ENCODE measurements around the gene GLCCI1. TPM values are rescaled to one million over a fixed set of nuclear protein-coding genes. Genes with fewer than 3 reads are reported as not detected.

The GLCCI1 gene
- total RNA-seq, 6 donors from 2014 or later: 27.4 to 240 (median 46.6) TPM

- Histone ChIP-seq H3K27ac (no peak overlapping the region), H3K36me3 (peaks cover 0 to 4% (median 0%) of the 10 kb centered on the region in 4 donors), H3K4me1 (no peaks in the 10 kb centered on the region), H3K9me3 (no peaks in the 10 kb centered on the region), H3K27me3 (no peaks in the 10 kb centered on the region), H3K4me3 (no peak overlapping the region)
- ATAC-seq (ENCODE audit: low FRiP score in 2 of 2) (no peak), DNase-seq (no peak)
- TF ChIP-seq CTCF (IDR thresholded peaks at IDR 0.05) (no peak), EP300 (IDR thresholded peaks at IDR 0.05) (no peak), POLR2A (IDR thresholded peaks at IDR 0.05) (no peak), POLR2AphosphoS5 (IDR thresholded peaks at IDR 0.05) (no peak)
- 89% methylated on average over 1 of the region's 2 CpGs; no CpG with 5 or more reads in 1 of the 2 donors for WGBS, 2 donors
Observed at GRCh38 chr7:8112685-8113084, 144.1 kb downstream of the GLCCI1 start.

- H3K27ac ChIP-seq: no peak overlapping the region
- no peaks in the 10 kb centered on the region for H3K27me3 ChIP-seq
- no peaks in the 10 kb centered on the region for H3K9me3 ChIP-seq
- ATAC-seq (ENCODE audit: low FRiP score in 2 of 2) (no peak), DNase-seq (no peak)
- H3K4me3 ChIP-seq: no peak overlapping the region
- TF ChIP-seq EP300 (IDR thresholded peaks at IDR 0.05) (no peak), CTCF (IDR thresholded peaks at IDR 0.05) (no peak), POLR2AphosphoS5 (IDR thresholded peaks at IDR 0.05) (no peak), POLR2A (IDR thresholded peaks at IDR 0.05) (no peak)
- no peaks in the 10 kb centered on the region for H3K4me1 ChIP-seq
- WGBS, 2 donors: 96% methylated on average over 3 of the region's 3 CpGs
- peaks cover 0 to 4% (median 0%) of the 10 kb centered on the region in 4 donors for H3K36me3 ChIP-seq
Observed at GRCh38 chr7:8113184-8113583, 144.6 kb downstream of the GLCCI1 start.

GRCh38 chr7:8114175-8114574 lies 145.6 kb downstream of the GLCCI1 start:
- no peak for ATAC-seq (ENCODE audit: low FRiP score in 2 of 2)
- Histone ChIP-seq H3K27me3 (no peaks in the 10 kb centered on the region), H3K4me1 (no peaks in the 10 kb centered on the region), H3K4me3 (no peak overlapping the region), H3K9me3 (no peaks in the 10 kb centered on the region), H3K27ac (no peak overlapping the region), H3K36me3 (peaks cover 0 to 7% (median 1%) of the 10 kb centered on the region in 4 donors)
- WGBS, 2 donors: 81 to 86% methylated on average over 4 of the region's 4 CpGs
- TF ChIP-seq POLR2AphosphoS5 (IDR thresholded peaks at IDR 0.05) (no peak), EP300 (IDR thresholded peaks at IDR 0.05) (no peak), POLR2A (IDR thresholded peaks at IDR 0.05) (no peak), CTCF (IDR thresholded peaks at IDR 0.05) (no peak)
- no peak for DNase-seq

GRCh38 chr7:8115547-8116402 lies 147.2 kb downstream of the GLCCI1 start:
- Histone ChIP-seq H3K27me3 (no peaks in the 10 kb centered on the region), H3K36me3 (peaks cover 0 to 14% (median 3%) of the 10 kb centered on the region in 4 donors), H3K27ac (no peak overlapping the region), H3K4me3 (no peak overlapping the region), H3K9me3 (no peaks in the 10 kb centered on the region), H3K4me1 (no peaks in the 10 kb centered on the region)
- TF ChIP-seq CTCF (IDR thresholded peaks at IDR 0.05) (no peak), POLR2A (IDR thresholded peaks at IDR 0.05) (no peak)
- DNase-seq (no peak), ATAC-seq (ENCODE audit: low FRiP score in 2 of 2) (no peak)
- 73 to 76% methylated on average over 3 of the region's 3 CpGs for WGBS, 2 donors

- Histone ChIP-seq H3K27ac (no peak overlapping the region), H3K27me3 (no peaks in the 10 kb centered on the region), H3K4me3 (no peak overlapping the region), H3K36me3 (peaks cover 0 to 15% (median 5%) of the 10 kb centered on the region in 4 donors), H3K4me1 (no peaks in the 10 kb centered on the region), H3K9me3 (no peaks in the 10 kb centered on the region)
- no peak for ATAC-seq (ENCODE audit: low FRiP score in 2 of 2)
- no peak for DNase-seq
- 84 to 92% methylated on average over 2 of the region's 2 CpGs for WGBS, 2 donors
- TF ChIP-seq EP300 (IDR thresholded peaks at IDR 0.05) (no peak), POLR2A (IDR thresholded peaks at IDR 0.05) (no peak)
Observed at GRCh38 chr7:8117195-8117594, 148.6 kb downstream of the GLCCI1 start.
